Mucosa of gallbladder (tissue), 1 donor: ENCODE data around the gene ZNF732. TPM values are rescaled to one million over a fixed set of nuclear protein-coding genes. Genes with fewer than 3 reads are reported as not detected.
A peak's percentile ranks its signal among the peaks of the same experiment; 100 is the strongest.
"Not testable (repeated sequence)": the region's sequence is repeated elsewhere in the genome, so short reads cannot be mapped to it uniquely, and the experiment has no call there.

Experiments
- DNase-seq: peaks from one replicate; pipeline ENCODE4 v3.0.0-alpha.2; 2020; ENCODE audit warnings: low spot score
- total RNA-seq: library from RNA; stranded (reverse); gene quantifications from one replicate; pipeline ENCODE4 v1.2.1, GENCODE V29; 2021
- donor health status: DM: no; HTN: no; CAD: no.

ZNF732 gene
- total RNA-seq, 1 donor from 2014 or later: not detected

DNA sequence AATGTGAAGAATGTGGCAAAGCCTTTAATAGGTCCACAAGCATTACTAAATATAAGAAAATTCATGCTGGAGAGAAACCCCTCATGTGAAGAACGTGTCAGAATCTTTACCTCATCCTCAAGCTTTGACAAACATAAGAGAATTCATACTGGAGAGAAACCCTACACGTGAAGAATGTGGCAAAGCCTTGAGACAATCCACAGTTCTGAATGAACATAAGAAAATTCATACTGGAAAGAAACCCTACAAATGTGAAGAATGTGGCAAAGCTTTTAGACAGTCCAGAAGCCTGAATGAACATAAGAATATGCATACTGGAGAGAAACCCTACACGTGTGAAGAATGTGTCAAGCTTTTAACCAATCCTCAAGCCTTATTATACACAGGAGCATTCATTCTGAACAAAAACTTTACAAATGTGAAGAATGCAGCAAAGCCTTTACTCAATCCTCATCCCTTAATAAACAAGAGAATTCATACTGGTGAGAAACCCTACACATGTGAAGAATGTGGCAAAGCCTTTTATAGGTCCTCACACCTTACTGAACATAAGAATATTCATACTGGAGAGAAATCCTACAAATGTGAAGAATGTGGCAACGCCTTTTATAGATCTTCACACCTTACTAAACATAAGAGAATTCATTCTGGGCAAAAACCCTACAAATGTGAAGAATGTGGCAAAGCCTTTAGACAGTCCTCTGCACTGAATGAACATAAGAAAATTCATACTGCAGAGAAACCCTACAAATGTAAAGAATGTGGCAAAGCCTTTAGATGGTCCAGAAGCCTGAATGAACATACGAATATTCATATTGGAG is 51.1 kb downstream of the ZNF732 start:
- DNase-seq: no peak

DNA sequence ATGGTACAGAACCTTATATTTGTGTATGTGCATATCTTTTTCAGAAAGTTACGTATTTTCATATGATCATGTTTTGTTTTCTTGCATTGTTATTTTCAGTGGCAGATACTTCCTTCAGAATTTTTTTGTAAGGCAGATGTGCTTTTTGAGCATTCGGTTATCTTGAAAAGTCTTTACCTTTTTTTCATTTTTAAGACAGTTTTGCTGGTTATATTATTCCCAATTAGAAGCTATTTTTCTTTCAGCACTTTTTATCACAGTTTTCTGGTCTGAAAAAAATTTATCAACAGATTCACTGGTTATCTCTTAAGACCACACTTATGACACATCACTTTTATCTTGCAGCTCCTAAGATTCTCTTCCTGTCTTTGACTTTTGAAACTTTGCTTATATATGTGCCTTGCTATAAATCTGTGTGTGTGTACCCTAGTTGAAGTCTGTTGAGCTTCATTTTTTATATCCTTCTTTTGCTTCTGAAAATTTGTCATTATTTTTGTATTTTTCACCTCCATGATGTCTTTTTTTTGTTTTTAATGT is 53.1 kb downstream of the ZNF732 start:
- no peak for DNase-seq

DNA sequence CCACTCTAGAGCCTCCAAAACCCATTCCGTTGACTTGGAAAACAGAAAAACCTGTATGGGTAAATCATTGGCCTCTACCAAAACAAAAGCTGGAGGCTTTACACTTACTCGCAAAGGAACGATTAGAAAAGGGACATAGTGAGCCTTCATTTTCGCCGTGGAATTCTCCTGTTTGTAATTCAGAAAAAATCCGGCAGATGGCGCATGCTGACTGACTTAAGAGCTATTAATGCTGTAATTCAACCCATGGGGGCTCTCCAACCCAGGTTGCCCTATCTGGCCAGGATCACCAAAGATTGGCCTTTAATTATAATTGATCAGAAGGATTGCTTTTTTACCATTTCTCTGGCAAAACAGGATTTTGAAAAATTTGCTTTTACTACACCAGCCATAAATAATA is 60.8 kb downstream of the ZNF732 start:
- DNase-seq: peak; percentile 44

DNA sequence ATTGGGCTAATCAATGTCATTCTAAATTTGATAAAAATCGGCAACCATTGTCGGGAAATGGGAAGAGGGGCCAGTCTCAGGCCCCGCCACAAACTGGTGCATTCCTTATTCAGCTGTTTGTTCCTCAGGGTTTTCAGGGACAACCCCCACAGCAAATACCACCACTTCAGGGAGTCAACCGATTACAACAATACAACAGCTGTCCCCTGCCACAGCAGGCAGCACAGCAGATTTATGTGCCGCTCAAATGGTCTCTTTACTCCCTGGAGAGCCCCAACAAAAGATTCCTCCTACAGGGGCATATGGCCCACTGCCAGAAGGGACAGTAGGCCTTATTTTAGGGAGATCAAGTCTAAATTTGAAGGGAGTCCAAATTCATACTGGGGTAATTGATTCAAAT is 61.8 kb downstream of the ZNF732 start:
- DNase-seq: no peak

DNA sequence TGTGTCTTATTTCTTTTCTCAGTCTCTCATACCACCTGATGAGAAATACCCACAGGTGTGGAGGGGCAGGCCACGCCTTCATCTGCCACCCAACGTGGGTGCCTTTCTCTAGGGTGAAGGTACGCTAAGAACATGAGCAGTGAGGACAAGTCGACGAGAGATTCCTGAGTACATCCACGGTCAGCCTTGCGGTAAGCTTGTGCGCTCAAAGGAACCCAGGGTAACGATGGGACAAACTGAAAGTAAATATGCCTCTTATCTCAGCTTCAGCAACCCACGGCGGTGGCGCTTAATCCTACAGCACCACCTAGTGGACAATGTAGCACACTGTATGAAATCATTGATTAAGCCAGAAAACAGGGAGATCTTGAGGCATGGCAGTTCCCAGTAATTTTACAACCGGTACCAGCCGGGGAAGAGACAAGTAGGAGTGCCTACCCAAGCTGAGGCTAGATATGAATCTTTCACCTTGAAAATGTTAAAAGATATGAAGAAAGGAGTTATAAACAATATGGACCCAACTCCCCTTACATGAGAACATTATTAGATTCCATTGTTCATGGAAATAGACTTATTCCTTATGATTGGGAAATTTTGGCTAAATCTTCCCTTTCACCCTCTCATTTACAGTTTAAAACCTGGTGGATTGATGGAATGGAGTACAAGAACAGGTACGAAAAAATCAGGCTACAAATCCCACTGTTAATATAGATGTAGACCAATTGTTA is 63.0 kb downstream of the ZNF732 start:
- DNase-seq: peak; percentile 74

DNA sequence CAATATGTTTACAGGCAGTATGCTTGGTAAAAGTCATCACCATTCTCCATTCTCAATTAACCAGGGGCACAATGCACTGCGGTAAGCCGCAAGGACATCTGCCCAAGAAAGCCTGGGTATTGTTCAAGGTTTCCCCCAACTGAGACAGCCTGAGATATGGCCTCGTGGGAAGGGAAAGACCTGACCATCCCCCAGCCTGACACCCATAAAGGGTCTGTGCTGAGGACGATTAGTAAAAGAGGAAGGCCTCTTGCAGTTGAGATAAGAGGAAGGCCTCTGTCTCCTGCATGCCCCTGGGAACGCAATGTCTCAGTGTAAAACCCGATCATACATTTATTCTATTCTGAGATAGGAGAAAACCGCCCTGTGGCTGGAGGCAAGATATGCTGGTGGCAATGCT is 63.9 kb downstream of the ZNF732 start:
- DNase-seq: not testable (repeated sequence)

DNA sequence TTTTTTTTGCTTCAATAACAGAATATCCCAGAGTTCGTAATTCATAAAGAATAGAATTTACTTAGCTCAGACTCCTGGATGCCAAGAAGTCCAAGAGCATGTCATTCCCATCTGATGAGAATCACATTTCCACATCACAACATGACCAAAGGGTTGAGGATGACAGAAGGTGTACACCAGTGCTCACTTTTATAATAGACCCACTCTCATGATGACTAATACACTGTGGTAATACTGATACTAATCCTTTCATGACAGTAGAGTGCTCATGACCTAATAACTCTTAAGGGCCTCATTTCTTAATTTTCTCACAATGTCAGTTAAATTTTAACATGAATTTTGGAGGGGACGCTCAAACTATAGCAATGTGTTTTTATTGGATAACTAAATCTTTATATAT is 69.2 kb downstream of the ZNF732 start:
- DNase-seq: no peak

DNA sequence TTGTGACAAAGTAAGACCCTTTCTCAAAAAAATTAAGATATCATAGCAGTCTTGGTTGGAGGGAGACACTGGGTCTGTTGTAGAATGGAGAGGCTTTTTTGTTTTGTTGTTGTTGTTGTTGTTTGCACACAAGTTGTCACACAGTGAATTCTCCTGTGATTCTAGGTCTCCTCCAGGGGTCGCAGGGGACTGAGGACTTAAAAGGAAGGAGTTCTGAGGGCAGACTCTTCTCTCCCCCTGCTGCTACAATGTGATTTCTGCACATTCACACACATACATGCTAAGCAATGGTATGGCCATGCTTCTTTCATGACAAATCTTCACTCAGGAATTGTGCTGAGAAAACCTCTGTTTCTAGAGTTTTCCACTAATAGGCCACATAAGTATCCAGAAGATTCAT is 71.1 kb downstream of the ZNF732 start:
- DNase-seq: no peak

DNA sequence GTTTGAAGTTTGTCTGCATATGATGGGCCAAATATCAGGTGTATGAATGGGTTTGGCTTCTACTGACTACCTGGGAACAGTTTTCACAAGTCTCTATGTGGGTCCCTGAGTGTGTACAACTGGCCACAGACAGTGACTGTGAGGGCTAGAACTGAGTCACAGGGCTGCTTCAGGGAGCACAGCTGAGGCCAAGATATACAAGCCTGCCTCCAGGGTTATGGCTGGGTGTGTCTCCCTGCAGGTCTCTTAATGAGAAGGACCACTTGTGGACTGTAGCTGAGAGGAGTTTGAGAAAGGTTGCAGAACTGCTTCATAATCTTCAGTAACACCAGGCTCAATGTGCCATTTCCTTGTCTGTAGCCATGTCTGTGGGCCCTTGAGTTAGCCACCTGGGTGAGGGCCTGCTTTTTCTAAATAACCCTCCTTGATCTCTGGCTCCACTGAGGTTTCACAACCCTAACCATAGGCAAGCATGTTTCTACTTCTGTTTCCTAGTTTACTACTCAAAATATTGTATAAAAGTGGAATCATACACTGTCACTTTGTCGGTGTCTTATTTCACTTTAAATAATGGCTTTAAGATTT is 81.3 kb downstream of the ZNF732 start:
- DNase-seq: no peak

Other genes starting within 250 kb of the ZNF732 start
- 11.6 TPM for gene ZNF718, start 181.0 kb downstream of the ZNF732 start, total RNA-seq
- 18.8 TPM for gene ZNF141, start 32.3 kb upstream of the ZNF732 start, total RNA-seq
- 29.7 TPM for gene ZNF721, start 193.7 kb upstream of the ZNF732 start, total RNA-seq
- 74.8 TPM for gene PIGG, start 193.7 kb upstream of the ZNF732 start, total RNA-seq